GM18951 (cell line): Measurements from ENCODE around the gene UBAC2.

Source experiments
- POLR2A ChIP-seq: IDR thresholded peaks from 4 replicates; pipeline ENCODE4 v1.6.1; 2011; ENCODE audit warnings: mild to moderate bottlenecking; ENCODE audit not compliant: insufficient read length, insufficient read depth; ENCODE audit errors: extremely low read depth
- in situ Hi-C: fragments of 300-500 bp; cut with MboI; formaldehyde crosslinking; loops from one replicate; pipeline ENCODE4 v1.12.0; 2022; ENCODE audit warnings: low sequenced_read_pairs, mixed read lengths, inconsistent platforms; ENCODE audit not compliant: unreplicated experiment

UBAC2 gene

DNA sequence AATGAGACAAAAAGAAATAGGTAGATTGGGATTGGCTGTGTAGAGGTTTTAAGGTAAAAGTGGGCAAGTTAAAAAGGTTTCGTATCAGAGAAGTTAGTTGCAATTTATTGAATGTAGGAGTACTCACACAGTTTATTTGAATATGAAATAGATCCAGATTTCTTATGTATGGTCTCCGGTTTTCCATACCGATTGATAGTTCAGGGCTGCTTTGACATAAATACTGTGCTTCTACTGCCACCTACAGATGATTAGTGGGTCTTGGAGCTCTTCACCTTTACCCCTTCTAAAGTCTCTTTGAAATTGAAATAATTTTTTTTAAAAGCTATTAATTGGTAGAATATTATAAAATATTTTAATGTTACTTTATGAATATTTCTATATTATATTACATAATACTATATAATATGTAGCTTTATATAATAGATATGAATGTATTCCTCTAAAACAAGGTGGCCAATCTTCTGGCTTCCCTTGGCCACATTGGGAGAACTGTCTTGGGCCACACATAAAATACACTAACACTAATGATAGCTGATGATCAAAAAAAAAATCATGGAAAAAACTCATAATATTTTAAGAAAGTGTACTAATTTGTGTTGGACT lies 65.3 kb downstream of the UBAC2 start:
- TF ChIP-seq POLR2A = no peak
- in situ Hi-C loops = loop anchor here (5.0 to 25.0 kb wide), 2 partner anchors 171 to 404 kb away; no protein-coding TSS in a partner anchor

DNA sequence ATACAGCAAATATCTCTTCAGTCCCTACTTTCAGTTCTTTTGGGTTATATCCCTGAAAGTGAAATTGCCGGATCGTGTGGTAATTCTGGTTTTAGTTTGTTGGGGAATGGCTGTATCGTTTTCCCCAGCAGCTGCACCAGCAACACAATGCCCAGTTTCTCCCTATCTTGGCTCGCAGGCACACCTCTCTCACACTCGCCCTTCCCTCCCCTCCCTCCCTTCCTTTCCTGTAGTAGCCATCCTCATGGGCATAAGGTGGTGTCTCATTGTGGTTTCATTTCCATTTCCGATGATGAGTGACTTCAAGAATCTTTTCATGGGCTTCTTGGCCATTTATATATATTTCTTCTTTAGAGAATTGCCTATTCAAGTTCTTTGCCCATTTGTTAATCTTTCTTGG lies 66.2 kb downstream of the UBAC2 start:
- in situ Hi-C loops = loop anchor here (5.0 to 25.0 kb wide), 2 partner anchors 170 to 405 kb away; no protein-coding TSS in a partner anchor
- no peak for TF ChIP-seq POLR2A

DNA sequence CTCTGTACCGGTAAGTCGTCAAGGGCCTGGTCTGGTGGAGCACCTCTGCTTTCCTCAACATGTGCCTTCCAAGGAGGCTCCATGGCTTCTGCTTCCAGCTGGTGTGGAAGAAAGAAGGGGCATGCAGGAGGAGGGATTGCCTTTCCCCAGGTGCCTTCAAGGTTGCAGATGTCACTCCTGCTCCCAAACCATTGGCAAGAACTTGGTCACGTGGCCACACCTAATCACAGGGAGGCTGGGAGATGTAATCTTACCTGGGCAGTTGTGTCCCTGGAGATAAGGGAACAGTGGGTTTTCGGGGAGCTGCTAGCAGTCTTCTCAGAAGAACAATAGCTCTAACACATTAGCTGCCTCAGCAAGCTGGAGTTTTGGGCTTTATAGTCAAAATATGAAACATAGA lies 67.3 kb downstream of the UBAC2 start:
- TF ChIP-seq POLR2A = no peak
- in situ Hi-C loops = loop anchor here (5.0 to 25.0 kb wide), 2 partner anchors 169 to 406 kb away; no protein-coding TSS in a partner anchor

DNA sequence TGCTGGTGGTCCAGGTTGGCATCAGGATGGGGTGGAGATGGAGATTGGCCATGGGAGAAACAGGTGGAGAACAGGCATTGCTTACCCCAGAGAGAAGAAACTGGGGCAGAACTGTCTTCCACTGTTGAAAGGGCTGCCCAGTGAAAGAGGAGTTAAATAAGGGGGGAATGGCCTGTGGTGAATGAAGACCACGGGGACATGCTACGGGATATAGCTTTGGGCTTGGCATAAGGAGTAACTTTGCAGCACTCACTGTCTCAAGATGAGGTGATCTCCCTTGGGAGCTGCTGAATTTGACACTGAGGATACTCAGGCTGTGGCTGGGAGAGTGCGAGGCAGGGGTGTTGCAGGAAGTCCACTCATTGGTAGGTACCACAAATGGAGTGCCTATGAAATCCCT lies 68.2 kb downstream of the UBAC2 start:
- in situ Hi-C loops = loop anchor here (5.0 to 25.0 kb wide), 2 partner anchors 168 to 407 kb away; no protein-coding TSS in a partner anchor
- TF ChIP-seq POLR2A = no peak

DNA sequence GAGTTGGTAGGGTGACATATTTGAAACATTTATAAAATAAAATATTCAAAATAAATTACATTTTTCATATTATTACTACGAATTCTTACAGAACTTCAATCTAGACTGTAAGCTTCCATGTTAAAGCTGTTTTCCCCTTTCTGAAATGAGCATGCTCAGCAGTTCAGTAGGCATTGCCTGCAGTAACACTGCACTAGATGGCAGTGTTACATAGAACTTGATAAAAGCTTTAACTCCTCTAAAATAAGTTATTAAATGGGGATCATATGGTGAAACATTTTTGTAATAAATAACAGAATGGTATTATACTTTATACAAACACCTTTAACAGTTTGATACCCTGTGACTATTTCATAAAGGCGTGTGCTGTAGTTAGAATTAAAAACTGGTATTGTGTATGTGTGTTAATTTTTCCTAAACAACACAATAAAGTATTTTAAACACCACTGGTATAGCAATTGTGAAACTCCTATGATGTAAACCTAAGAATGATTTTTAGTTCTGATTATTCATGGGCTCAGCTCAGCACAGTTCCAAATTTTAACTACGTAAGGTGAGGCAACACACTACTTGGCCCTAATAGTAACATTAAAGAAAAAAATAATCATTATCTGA lies 69.1 kb downstream of the UBAC2 start:
- in situ Hi-C loops = loop anchor here (5.0 to 25.0 kb wide), 2 partner anchors 168 to 407 kb away; no protein-coding TSS in a partner anchor
- no peak for TF ChIP-seq POLR2A

DNA sequence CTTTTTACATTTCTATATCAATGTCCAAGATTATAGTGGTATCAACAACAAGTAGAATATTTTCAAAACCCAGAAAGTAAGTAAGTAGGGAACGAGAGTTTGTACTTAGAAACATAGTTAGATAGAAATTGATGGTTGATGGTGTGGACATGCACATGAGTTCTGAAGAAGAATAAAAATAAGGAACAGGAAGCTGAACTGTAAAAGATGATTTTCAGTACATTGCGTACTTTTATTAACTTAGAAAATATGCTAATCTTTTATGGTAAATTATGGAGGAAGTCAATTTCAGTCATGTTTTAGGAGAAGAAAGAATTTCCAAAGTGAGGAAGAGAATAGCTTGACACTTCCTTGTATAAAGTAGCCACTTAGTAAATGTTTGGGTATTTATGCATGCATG lies 69.9 kb downstream of the UBAC2 start:
- in situ Hi-C loops = loop anchor here (25.0 kb wide), 1 partner anchor 408 kb away; no protein-coding TSS in a partner anchor
- TF ChIP-seq POLR2A = no peak

DNA sequence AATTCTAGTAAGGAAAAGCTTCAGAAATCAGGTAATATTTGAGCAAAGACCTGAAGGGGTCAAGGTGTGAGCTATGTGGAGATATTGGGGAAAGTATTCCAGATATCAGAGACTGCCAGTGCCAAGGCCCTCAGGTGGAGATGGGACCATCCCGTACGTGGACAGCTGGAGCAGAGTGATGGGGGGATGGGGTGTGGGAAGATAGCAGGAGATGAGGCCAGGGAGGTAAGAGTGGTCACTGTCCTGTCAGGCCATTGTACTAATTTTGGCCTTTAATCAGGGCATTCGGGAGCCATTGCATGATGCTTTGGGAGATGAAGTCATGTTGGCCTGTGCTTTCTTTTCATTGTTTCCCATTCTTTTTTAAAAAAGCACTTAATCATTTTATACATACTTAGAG lies 70.6 kb downstream of the UBAC2 start:
- no peak for TF ChIP-seq POLR2A
- in situ Hi-C loops = loop anchor here (25.0 kb wide), 1 partner anchor 409 kb away; no protein-coding TSS in a partner anchor

DNA sequence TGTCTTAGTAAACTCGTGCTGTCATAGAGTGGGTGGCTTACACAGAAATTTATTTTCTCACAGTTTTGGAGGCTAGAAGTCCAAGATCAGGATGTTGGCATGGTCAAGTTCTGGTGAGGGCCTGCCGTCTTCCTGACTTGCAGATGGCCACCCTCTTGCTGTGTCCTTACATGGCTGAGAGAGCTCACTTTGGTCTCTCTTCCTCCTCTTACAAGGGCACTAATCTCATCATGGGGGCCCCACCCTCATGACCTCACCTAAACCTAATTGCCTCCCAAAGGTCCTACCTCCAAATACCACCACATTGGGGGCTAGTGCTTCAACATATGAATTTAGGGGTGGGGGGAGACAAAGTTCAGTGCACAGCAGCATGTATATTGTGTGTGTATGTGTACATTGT lies 71.8 kb downstream of the UBAC2 start:
- TF ChIP-seq POLR2A = no peak
- in situ Hi-C loops = loop anchor here (25.0 kb wide), 1 partner anchor 410 kb away; no protein-coding TSS in a partner anchor

DNA sequence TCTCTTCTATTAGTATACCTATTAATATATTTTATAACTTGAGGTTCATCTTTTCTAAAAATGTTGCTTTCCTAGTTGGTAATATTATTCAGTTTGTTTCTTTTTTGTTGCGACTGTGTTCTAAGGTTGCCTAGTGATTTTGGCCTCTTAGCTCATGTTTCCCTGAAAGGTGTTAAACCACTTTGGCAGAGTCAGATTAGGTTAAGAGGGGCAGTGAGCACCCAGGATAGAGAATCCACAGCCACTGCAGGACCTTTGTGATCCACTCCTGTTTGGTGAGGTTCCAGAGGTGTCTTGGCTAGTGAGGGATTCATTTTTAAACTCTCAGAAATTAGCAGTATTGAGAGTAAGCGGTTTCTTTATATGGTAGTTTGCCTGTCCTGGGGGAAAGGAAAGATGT lies 72.5 kb downstream of the UBAC2 start:
- TF ChIP-seq POLR2A = no peak
- in situ Hi-C loops = loop anchor here (25.0 kb wide), 1 partner anchor 411 kb away; no protein-coding TSS in a partner anchor

DNA sequence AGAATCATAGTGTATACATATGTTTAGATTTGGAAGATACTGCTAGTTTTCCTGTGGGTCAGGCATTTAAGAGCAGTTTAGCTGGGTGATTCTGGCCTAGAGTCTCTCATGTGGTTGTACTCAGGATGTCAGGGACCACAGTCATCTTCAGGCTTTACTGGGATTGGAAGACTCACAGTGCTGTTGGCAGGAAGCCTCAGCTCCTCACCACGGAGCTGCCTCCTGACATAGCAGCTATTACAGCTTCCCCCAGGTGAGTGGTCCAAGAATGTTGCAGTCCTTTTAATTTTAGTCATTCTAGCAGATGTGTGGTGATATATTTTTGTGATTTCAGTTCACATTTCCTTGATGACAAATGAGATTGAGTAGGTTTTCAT lies 74.4 kb downstream of the UBAC2 start:
- in situ Hi-C loops = no loop called here
- no peak for TF ChIP-seq POLR2A

DNA sequence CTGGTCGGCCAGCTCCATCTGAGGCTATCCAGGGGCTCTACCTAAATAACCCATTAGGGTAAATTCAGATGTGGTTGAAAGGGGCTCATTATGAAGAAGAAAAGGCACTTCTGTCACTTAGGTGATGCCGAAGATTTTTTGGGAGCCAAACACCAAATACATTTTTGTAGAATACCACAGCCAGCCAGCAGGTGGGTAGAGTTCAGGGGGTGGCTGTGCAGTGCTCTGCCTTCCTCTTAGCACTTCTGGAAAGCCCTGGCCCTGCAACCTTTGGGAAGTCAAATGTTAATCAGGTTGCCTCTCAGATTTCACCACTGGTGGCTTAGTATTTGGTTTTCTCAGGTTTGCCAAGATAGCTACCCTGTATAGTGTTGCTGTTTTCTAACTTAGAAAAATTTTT lies 76.1 kb downstream of the UBAC2 start:
- in situ Hi-C loops = no loop called here
- TF ChIP-seq POLR2A = no peak

DNA sequence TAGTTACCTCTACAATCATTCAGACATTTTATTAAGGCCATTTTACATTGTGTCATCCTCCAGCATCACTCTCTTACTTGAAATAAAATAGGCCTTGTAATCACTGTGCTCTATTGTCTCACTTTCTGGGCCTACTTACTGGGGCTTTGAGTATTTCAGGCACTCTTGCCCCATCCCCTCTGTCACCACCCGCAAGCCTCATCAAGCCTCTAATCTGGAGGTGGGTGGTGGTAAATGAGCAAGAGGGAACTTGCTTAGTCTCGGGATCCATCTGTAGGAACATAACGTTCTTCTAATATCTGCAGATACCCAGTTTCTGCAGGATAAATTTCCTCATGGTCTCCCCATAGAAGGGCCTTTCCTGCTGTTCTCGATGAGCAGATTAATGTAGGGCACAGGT lies 77.0 kb downstream of the UBAC2 start:
- TF ChIP-seq POLR2A = no peak
- in situ Hi-C loops = no loop called here

DNA sequence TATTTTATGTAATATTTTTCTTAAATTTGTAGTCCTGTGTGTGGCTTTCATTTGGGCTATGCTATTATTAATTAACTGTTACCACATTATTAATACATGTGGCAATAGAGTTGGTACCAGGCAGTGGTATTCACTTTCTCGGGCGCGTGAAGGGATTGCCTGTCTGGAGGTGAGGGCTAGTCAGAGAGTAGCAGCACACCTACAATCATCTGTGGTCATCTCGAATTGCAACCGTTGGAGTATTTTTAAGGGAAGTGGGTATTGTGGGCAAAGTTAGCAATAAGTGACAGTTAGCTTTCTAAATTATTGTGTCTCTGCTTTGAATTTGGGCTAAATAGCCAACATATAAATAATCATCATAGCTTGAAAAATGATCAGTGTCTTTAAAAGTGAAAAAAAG lies 77.5 kb downstream of the UBAC2 start:
- no peak for TF ChIP-seq POLR2A
- in situ Hi-C loops = no loop called here

DNA sequence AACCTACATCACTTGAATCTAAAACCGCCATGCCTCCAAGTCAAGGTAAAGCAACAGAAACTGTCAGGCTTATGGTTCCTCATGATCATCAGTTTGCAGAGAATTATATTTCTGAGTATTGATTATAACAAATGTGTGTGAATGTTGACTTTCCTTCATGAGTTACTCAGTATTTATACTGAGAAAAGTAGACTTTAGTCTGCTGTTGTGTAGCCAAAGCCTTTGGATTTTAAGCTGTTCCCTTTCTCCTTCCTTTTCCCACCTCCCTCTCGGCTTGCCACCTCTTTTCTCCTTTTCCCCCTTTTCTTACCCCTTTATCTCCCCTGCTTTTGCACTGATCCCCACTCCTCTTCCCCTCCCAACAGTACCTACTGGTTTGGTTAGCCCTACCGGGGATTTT lies 78.2 kb downstream of the UBAC2 start:
- no peak for TF ChIP-seq POLR2A
- in situ Hi-C loops = no loop called here

DNA sequence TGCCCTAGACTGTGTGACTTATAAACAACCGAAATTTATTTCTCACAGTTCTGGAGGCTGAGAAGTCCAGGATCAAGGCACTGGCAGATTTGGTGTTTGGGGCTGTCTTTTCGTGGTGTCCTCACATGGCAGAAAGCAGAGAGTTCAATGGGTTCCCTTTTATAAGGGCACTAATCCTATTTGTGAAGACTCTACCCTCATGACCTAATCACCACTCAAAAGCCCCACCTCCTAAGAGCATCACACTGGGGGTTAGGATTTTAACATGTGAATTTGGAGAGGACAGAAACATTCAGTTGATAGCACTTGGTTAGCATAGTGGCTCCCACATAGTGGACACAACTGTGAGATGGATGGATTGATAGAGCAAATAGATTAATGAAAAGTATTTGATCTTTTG lies 79.0 kb downstream of the UBAC2 start:
- in situ Hi-C loops = loop anchor here (10.0 kb wide), 1 partner anchor 95 kb away; no protein-coding TSS in a partner anchor
- TF ChIP-seq POLR2A = no peak
